IMR-90 (cell line): ENCODE data around the gene ATG7. TPM values are rescaled to one million over a fixed set of nuclear protein-coding genes. Genes with fewer than 3 reads are reported as not detected.

Experiments used
- ATAC-seq: fragments of 200-7000 bp; cut with Tn5 transposase; 2 replicates; pipeline ENCODE4 v1.9.1; 2020; ENCODE audit warnings: low read depth, mild to moderate bottlenecking, moderate library complexity
- BruUV-seq: library from RNA; stranded (reverse); fragments of 400-500 nt; replicated peaks from 2 replicates; lab custom pipeline; 2021; lab: Mats Ljungman, UMichigan
- CTCF ChIA-PET: fragments of 300-600 bp; formaldehyde crosslinking; extraction: SDS; loops from one replicate; lab custom pipeline; 2021; ENCODE audit warnings: antibody characterized with exemption; lab: Yijun Ruan, JAX
- POLR2A ChIA-PET: fragments of 300-600 bp; sonication (Branson Sonifier 250); formaldehyde crosslinking; loops from one replicate; lab custom pipeline; 2022; ENCODE audit warnings: antibody characterized with exemption; ENCODE audit not compliant: unreplicated experiment; lab: Charles Lee
- DNase-seq: peaks from one replicate; pipeline ENCODE4 v3.0.0; 2013
- H2AFZ ChIP-seq: replicated peaks from 2 replicates; pipeline ENCODE3; 2013; ENCODE audit warnings: low read length, mild to moderate bottlenecking; ENCODE audit not compliant: poor library complexity
- H2AK5ac ChIP-seq: 2 replicates; pipeline ENCODE4 v1.6.1; 2013; ENCODE audit warnings: low read depth, low read length, inconsistent platforms
- H2AK9ac ChIP-seq: replicated peaks from 2 replicates; pipeline ENCODE3; 2013; ENCODE audit warnings: mild to moderate bottlenecking, low read depth, low read length, moderate library complexity; ENCODE audit not compliant: poor library complexity
- H2BK120ac ChIP-seq: 2 replicates; pipeline ENCODE4 v1.6.1; 2013; ENCODE audit warnings: low read depth, low read length, inconsistent platforms
- H2BK15ac ChIP-seq: 3 replicates; pipeline ENCODE4 v1.6.1; 2013; ENCODE audit warnings: low read depth, low read length, inconsistent platforms
- H2BK20ac ChIP-seq: 2 replicates; pipeline ENCODE4 v1.6.1; 2013; ENCODE audit warnings: low read depth, mild to moderate bottlenecking, inconsistent platforms, low read length, moderate library complexity
- H2BK5ac ChIP-seq: 2 replicates; pipeline ENCODE4 v1.6.1; 2013; ENCODE audit warnings: mild to moderate bottlenecking, low read depth, low read length, inconsistent platforms; ENCODE audit not compliant: poor library complexity, severe bottlenecking
- H3K14ac ChIP-seq: replicated peaks from 2 replicates; pipeline ENCODE4 v1.6.1; 2013; ENCODE audit warnings: low read depth, low read length, inconsistent platforms
- H3K18ac ChIP-seq: 2 replicates; pipeline ENCODE4 v1.6.1; 2013; ENCODE audit warnings: low read depth, low read length, control low read depth
- H3K23ac ChIP-seq: 2 replicates; pipeline ENCODE4 v1.6.1; 2013; ENCODE audit warnings: low read depth, low read length, inconsistent platforms
- H3K27ac ChIP-seq: 2 replicates; pipeline ENCODE4 v1.5.1; 2013; ENCODE audit warnings: mild to moderate bottlenecking, control low read depth, low read length; ENCODE audit not compliant: insufficient read depth
- H3K27me3 ChIP-seq: 2 replicates; pipeline ENCODE4 v1.6.1; 2013; ENCODE audit warnings: low read length; ENCODE audit not compliant: control insufficient read depth, insufficient read depth
- H3K36me3 ChIP-seq: 2 replicates; pipeline ENCODE4 v1.6.1; 2013; ENCODE audit warnings: low read length, mixed read lengths; ENCODE audit not compliant: control insufficient read depth, insufficient read depth
- H3K4ac ChIP-seq: 2 replicates; pipeline ENCODE4 v1.6.1; 2013; ENCODE audit warnings: low read depth, low read length, inconsistent platforms
- H3K4me1 ChIP-seq: 2 replicates; pipeline ENCODE4 v1.6.1; 2013; ENCODE audit warnings: low read length, mixed read lengths; ENCODE audit not compliant: control insufficient read depth, insufficient read depth
- H3K4me2 ChIP-seq: 2 replicates; pipeline ENCODE4 v1.6.1; 2013; ENCODE audit warnings: low read depth, mild to moderate bottlenecking, control low read depth, low read length, moderate library complexity
- H3K4me3 ChIP-seq: 2 replicates; pipeline ENCODE4 v1.5.1; 2013; ENCODE audit warnings: low read depth, mild to moderate bottlenecking, control low read depth, low read length, moderate library complexity; ENCODE audit not compliant: insufficient read depth
- H3K56ac ChIP-seq: 2 replicates; pipeline ENCODE4 v1.6.1; 2013; ENCODE audit warnings: low read length, inconsistent platforms; ENCODE audit not compliant: insufficient read depth; ENCODE audit errors: extremely low read depth
- H3K79me1 ChIP-seq, 2 experiments: 2 replicates each; pipeline ENCODE4 v1.6.1; 2013; ENCODE audit warnings: low read length in 2 of 2, inconsistent platforms in 1 of 2, low read depth in 1 of 2
- H3K9ac ChIP-seq: 2 replicates; pipeline ENCODE4 v1.6.1; 2013; ENCODE audit warnings: low read depth, low read length, control low read depth
- H3K9me1 ChIP-seq: 2 replicates; pipeline ENCODE4 v1.6.1; 2013; ENCODE audit warnings: low read length, inconsistent platforms; ENCODE audit not compliant: insufficient read depth
- H3K9me3 ChIP-seq: 2 replicates; pipeline ENCODE4 v1.6.1; 2013; ENCODE audit warnings: low read length; ENCODE audit not compliant: control insufficient read depth, insufficient read depth
- H4K20me1 ChIP-seq: 2 replicates; pipeline ENCODE4 v1.6.1; 2013; ENCODE audit warnings: low read length, inconsistent platforms; ENCODE audit not compliant: insufficient read depth
- H4K5ac ChIP-seq: 2 replicates; pipeline ENCODE4 v1.6.1; 2013; ENCODE audit warnings: mild to moderate bottlenecking, low read depth, low read length, control low read depth
- H4K8ac ChIP-seq, 2 experiments: 2 replicates each; pipeline ENCODE4 v1.6.1; 2013; ENCODE audit warnings: low read depth in 2 of 2, low read length in 2 of 2, control low read depth in 1 of 2, inconsistent platforms in 1 of 2
- H4K91ac ChIP-seq: 2 replicates; pipeline ENCODE4 v1.6.1; 2013; ENCODE audit warnings: low read depth, low read length, inconsistent platforms; ENCODE audit not compliant: insufficient read depth
- BHLHE40 ChIP-seq: fragments of 150-350 bp; IDR thresholded peaks from 2 replicates; pipeline ENCODE4 v1.6.1; 2016; ENCODE audit warnings: mild to moderate bottlenecking, low read depth, low read length
- CEBPB ChIP-seq: IDR thresholded peaks from 2 replicates; pipeline ENCODE4 v1.6.1; 2012; ENCODE audit warnings: low read depth, low read length, improper control_type of control experiment
- CHD1 ChIP-seq: IDR thresholded peaks from 2 replicates; pipeline ENCODE4 v1.6.1; 2012; ENCODE audit warnings: low read depth, low read length, improper control_type of control experiment
- CTCF ChIP-seq: conservative IDR thresholded peaks from 2 replicates; pipeline ENCODE4 v1.5.1; 2012; ENCODE audit warnings: mild to moderate bottlenecking, low read depth, low read length, improper control_type of control experiment
- ELK1 ChIP-seq: fragments of 150-350 bp; IDR thresholded peaks from 2 replicates; pipeline ENCODE4 v1.6.1; 2016; ENCODE audit warnings: low read depth, mild to moderate bottlenecking, low read length, moderate library complexity, borderline replicate concordance
- FOS ChIP-seq: fragments of 150-350 bp; IDR thresholded peaks from 2 replicates; pipeline ENCODE4 v1.6.1; 2016; ENCODE audit warnings: low read depth, low read length
- MAFK ChIP-seq: IDR thresholded peaks from 2 replicates; pipeline ENCODE4 v1.6.1; 2012; ENCODE audit warnings: low read depth, low read length, improper control_type of control experiment
- MAZ ChIP-seq: IDR thresholded peaks from 2 replicates; pipeline ENCODE4 v1.6.1; 2012; ENCODE audit warnings: low read depth, mild to moderate bottlenecking, low read length, improper control_type of control experiment, moderate library complexity, borderline replicate concordance
- MXI1 ChIP-seq: IDR thresholded peaks from 2 replicates; pipeline ENCODE4 v1.6.1; 2012; ENCODE audit warnings: low read depth, mild to moderate bottlenecking, low read length, moderate library complexity, borderline replicate concordance
- POLR2A ChIP-seq: IDR thresholded peaks from 2 replicates; pipeline ENCODE4 v1.6.1; 2012; ENCODE audit warnings: mild to moderate bottlenecking, low read depth, low read length
- RAD21 ChIP-seq: IDR thresholded peaks from 2 replicates; pipeline ENCODE4 v1.6.1; 2012; ENCODE audit warnings: low read length, improper control_type of control experiment
- RCOR1 ChIP-seq: IDR thresholded peaks from 2 replicates; pipeline ENCODE4 v1.6.1; 2012; ENCODE audit warnings: mild to moderate bottlenecking, low read length, improper control_type of control experiment; ENCODE audit not compliant: insufficient replicate concordance
- RFX5 ChIP-seq: IDR thresholded peaks from 2 replicates; pipeline ENCODE4 v1.8.0; 2012; ENCODE audit warnings: low read depth, mild to moderate bottlenecking, low read length, moderate library complexity
- SMC3 ChIP-seq: fragments of 150-350 bp; IDR thresholded peaks from 2 replicates; pipeline ENCODE4 v1.6.1; 2016; ENCODE audit warnings: low read depth, mild to moderate bottlenecking, antibody characterized with exemption, low read length, moderate library complexity
- USF2 ChIP-seq: fragments of 150-350 bp; IDR thresholded peaks from 2 replicates; pipeline ENCODE4 v1.6.1; 2017; ENCODE audit warnings: mild to moderate bottlenecking, antibody characterized with exemption, low read length, low read depth
- WGBS, 2 experiments: methylation state at CpG; one replicate each; pipeline versions ENCODE4 v1.1.5 to v1.1.7; 2013; ENCODE audit warnings: missing lambda C conversion rate in 2 of 2; ENCODE audit not compliant: insufficient read length in 1 of 2; ENCODE audit errors: extremely low coverage in 2 of 2; 5-methylcytosine and 5-hydroxymethylcytosine counted together
- dilution Hi-C: fragments of 300-500 bp; cut with HindIII; formaldehyde crosslinking; loops from one replicate; pipeline ENCODE4 v1.14.3; 2018; ENCODE audit warnings: low sequenced_read_pairs; ENCODE audit not compliant: unreplicated experiment
- in situ Hi-C: fragments of 300-500 bp; cut with MboI; formaldehyde crosslinking; loops from 3 replicates; pipeline ENCODE4 v1.14.3; 2019; ENCODE audit warnings: low sequenced_read_pairs, inconsistent platforms, mixed read lengths
- intact Hi-C: fragments of 100-400 bp; cut with micrococcal nuclease; formaldehyde crosslinking; loops from 2 replicates; pipeline ENCODE4 v1.10.0; 2022
- polyA plus RNA-seq, 3 experiments: library from polyadenylated mRNA; depleted of rRNA; stranded (reverse); fragments of >200 nt; gene quantifications; 2 replicates each; pipeline ENCODE4 v1.2.3, GENCODE V29; 2012; ENCODE audit warnings: low replicate concordance in 1 of 3
- total RNA-seq: library from RNA; depleted of rRNA; stranded (reverse); fragments of >200 nt; gene quantifications from 2 replicates; pipeline ENCODE4 v1.2.3, GENCODE V29; 2012

ATG7 gene
- total and polyA plus RNA-seq, 2 of the 4 experiments (the other 2 are of a cell fraction): 15.6 to 51.4 TPM

- intact Hi-C loops (no loop called here), in situ Hi-C loops (no loop called here), dilution Hi-C loops (no loop called here)
- H3K9ac ChIP-seq: no peak overlapping the region
- DNase-seq: no peak
- H3K79me1 ChIP-seq: peaks cover 0 to 4% of the 10 kb centered on the region in 2 experiments; a peak in 1 of 4 replicates
- H3K9me1 ChIP-seq: peaks cover 8% of the 10 kb centered on the region; the same call in 1 of the 2 replicates
- H4K20me1 ChIP-seq: no peaks in the 10 kb centered on the region
- H3K9me3 ChIP-seq: no peaks in the 10 kb centered on the region
- H3K27ac ChIP-seq: no peak overlapping the region
- no peak overlapping the region for H3K56ac ChIP-seq
- no peaks in the 10 kb centered on the region for H3K27me3 ChIP-seq
- 73% methylated on average over 3 of the region's 9 CpGs; no CpG with 5 or more reads in 1 of the 2 experiments for WGBS, 2 experiments
- H2AFZ ChIP-seq: no peak overlapping the region
- H3K23ac ChIP-seq: no peak overlapping the region
- H3K14ac ChIP-seq: no peak overlapping the region
- no peak overlapping the region for H4K8ac ChIP-seq
- no TSS peak for BruUV-seq
- no peak overlapping the region for H2AK9ac ChIP-seq
- no peak overlapping the region for H2BK15ac ChIP-seq
- no peak for ATAC-seq
- H3K4ac ChIP-seq: 0 out of 2 replicates have a peak overlapping the region, but pooled peaks have one; percentile 16
- peaks cover 3% of the 10 kb centered on the region; the same call in 1 of the 2 replicates for H3K4me1 ChIP-seq
- no peak overlapping the region for H3K4me2 ChIP-seq
- H3K36me3 ChIP-seq: peaks cover 9% of the 10 kb centered on the region
- H2BK120ac ChIP-seq: no peak overlapping the region
- no peak overlapping the region for H4K91ac ChIP-seq
- no peak overlapping the region for H3K18ac ChIP-seq
- POLR2A ChIA-PET: no interaction called here
- H2AK5ac ChIP-seq: no peak overlapping the region
- H4K5ac ChIP-seq: no peak overlapping the region
- no peak overlapping the region for H3K4me3 ChIP-seq
- H2BK20ac ChIP-seq: no peak overlapping the region
- CTCF ChIA-PET: no interaction called here
- H2BK5ac ChIP-seq: no peak overlapping the region
- TF ChIP-seq MAFK (no peak), RFX5 (no peak), MAZ (no peak), CTCF (no peak), BHLHE40 (no peak), SMC3 (no peak), ELK1 (no peak), CHD1 (no peak), RCOR1 (no peak), MXI1 (no peak), RAD21 (no peak), CEBPB (no peak), POLR2A (no peak), USF2 (no peak), FOS (no peak)
Observed at GRCh38 chr3:11470031-11470853, 198.0 kb downstream of the ATG7 start.
